ENCODE results near the gene APBA2.

The APBA2 gene

DNA sequence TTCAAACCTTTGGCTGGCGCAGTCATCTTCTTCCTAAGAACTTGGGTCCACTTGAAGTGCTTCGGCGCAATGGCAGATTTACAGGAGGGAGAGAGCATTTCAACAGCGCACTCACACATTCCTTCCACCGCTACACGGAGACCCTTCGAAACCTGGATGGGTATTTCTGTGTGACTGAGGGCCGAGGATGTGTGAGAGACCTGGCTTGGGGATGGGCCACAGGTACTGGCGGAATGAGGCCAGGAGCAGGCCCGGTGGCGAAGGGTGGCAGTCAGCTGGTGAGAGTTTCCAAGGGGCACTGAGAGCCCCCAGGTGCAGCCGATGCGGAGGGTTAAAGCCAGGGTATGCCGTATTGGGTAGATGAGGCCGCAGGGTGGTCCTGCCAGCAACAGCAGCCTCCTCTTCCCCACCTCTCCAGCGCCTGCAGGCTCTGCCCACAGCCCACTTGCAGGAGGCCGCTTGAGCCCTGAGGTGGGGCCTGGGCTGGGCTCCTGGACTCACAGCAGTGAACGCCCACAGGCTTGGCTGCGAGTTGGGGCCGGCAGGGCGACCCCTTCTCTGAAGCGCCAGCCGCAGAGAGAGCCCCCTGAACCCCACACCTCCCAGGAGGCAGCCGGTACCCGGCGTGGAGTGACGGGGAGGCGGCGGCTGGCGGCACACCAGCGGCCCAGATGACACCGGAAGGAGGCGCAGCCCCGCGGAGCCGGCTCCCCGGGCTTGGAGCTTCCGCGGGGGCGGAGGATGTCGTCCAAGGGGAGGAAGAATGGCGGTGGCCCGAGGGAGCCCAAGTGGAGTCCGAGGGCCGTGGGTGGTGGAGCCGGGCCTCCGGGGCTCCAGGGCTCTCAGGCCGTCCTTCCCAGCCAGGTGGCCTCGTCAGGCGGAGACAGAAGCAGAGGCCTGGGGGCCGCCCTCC, 217.4 kb downstream of the APBA2 start:
- ChIA-PET CTCF (interaction anchor here (0.8 to 4.9 kb wide), 31 partner anchors 8 to 972 kb away, joined by 3 to 72 read pairs (median 4); no protein-coding TSS in a partner anchor), POLR2A (no interaction called here)
- DNase-seq (ENCODE audit: extremely low spot score) = no peak
- TF ChIP-seq CTCF (IDR thresholded peaks at IDR 0.05; ENCODE audit: control extremely low read depth, extremely low read depth, low read depth, missing control alignments) = no peak

DNA sequence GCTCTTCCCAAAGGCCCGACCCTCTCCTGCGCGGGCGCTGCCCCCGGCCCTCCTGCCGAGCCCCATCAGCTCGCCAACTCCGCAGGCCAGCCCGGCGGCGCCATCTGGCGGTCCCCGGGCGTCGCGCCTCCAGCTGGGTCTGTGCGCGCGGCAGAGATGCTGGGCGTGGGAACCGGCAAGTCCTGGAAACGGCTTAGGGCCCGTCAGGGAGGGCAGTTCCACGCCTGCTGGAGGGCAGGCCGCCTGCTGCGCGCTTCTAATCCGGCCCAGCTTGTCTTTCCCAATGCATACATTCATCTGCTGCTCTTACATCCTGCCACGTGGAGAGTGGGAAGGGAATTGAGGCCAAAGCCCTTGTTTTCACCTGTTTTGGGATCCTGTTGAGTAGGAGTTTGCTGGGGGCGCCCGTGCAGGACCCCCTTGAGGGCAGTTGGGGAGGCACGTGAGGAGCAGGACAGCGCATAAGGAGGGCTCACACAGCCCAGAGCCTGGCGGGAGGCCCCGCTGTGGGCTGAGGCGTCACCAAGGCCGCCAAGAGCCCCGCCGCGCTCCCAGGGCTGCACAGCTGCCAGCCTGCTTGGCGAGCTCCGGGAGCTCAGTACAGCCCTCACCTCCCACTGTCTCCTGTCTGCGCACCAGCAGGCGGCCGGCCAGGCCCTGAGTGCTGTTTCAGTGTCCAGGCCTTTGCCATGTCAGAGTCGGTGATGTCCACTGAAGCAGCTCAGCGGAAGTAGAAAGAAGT, 218.2 kb downstream of the APBA2 start:
- ChIA-PET POLR2A (no interaction called here), CTCF (interaction anchor here (0.9 to 4.9 kb wide), 11 partner anchors 10 to 322 kb away, joined by 3 to 72 read pairs (median 4); no protein-coding TSS in a partner anchor)
- DNase-seq (ENCODE audit: extremely low spot score) = peak; percentile 80
- TF ChIP-seq CTCF (IDR thresholded peaks at IDR 0.05; ENCODE audit: control extremely low read depth, extremely low read depth, low read depth, missing control alignments) = peak; percentile 88

DNA sequence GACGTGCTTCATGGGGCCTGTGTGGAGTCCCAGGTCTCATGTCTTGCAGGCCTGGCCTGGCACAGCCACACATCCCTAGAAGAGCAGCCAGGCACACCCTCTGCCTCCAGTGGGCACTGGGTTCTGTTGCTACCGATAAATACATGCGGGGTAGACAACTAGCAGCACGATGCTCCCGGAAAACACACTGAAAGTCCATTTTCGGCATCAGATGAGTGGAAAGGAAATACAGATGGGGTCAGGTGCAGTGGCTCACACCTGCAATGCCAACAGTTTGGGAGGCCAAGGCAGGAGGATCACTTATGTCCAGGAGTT, 218.7 kb downstream of the APBA2 start:
- CTCF ChIA-PET = interaction anchor here (1.0 to 4.9 kb wide), 5 partner anchors 12 to 147 kb away, joined by 3 to 72 read pairs (median 5); no protein-coding TSS in a partner anchor
- DNase-seq (ENCODE audit: extremely low spot score) = no peak
- POLR2A ChIA-PET = no interaction called here
- no peak for TF ChIP-seq CTCF (IDR thresholded peaks at IDR 0.05; ENCODE audit: control extremely low read depth, extremely low read depth, low read depth, missing control alignments)

- no peak for TF ChIP-seq CTCF (IDR thresholded peaks at IDR 0.05; ENCODE audit: control extremely low read depth, extremely low read depth, low read depth, missing control alignments)
- ChIA-PET CTCF (interaction anchor here (2.0 to 4.9 kb wide), 2 partner anchors 11 to 14 kb away, joined by 8 to 72 read pairs; no protein-coding TSS in a partner anchor), POLR2A (no interaction called here)
- no peak for DNase-seq (ENCODE audit: extremely low spot score)
Measured at GRCh38 chr15:29105151-29105854, 219.5 kb downstream of the APBA2 start.

- ChIA-PET CTCF (interaction anchor here (4.9 kb wide), 1 partner anchor 15 kb away, joined by 72 read pairs; no protein-coding TSS in a partner anchor), POLR2A (no interaction called here)
- DNase-seq (ENCODE audit: extremely low spot score) = no peak
- TF ChIP-seq CTCF (IDR thresholded peaks at IDR 0.05; ENCODE audit: control extremely low read depth, extremely low read depth, low read depth, missing control alignments) = no peak
Measured at GRCh38 chr15:29106116-29106515, 220.3 kb downstream of the APBA2 start.
